ENCODE measurements around the gene CNOT4. TPM values are rescaled to one million over a fixed set of nuclear protein-coding genes. Genes with fewer than 3 reads are reported as not detected.

CNOT4 gene
- 10 to 100 TPM; 19.0 to 44.7 TPM for total RNA-seq

GRCh38 chr7:135509839-135510591 is at the start of gene CNOT4:
CNOT4 (minus strand) TSS chr7:135510102; CDS start chr7:135438331, 71,771 bp downstream.
- H3K27me3 ChIP-seq (replicated peaks; ENCODE audit: insufficient read depth), result no peaks in the 10 kb centered on the region
- H3K4me3 ChIP-seq, result peak within 1 kb of the TSS; percentile 62 to 76
- peak within 1 kb of the TSS; percentile 92 to 93 for H3K27ac ChIP-seq
- no peaks in the 10 kb centered on the region for H3K4me1 ChIP-seq (replicated peaks)
- under 1% methylated on average over 55 of the region's 55 CpGs for WGBS
- TF ChIP-seq CTCF (IDR thresholded peaks at IDR 0.05) (no peak), POLR2AphosphoS5 (IDR thresholded peaks at IDR 0.05) (peak; percentile 88), POLR2A (IDR thresholded peaks at IDR 0.05) (peak; percentile 76)
- intact Hi-C loops (cut with DNase I), result loop anchor here (5.0 kb wide), 1 partner anchor 223 kb away; no protein-coding TSS in a partner anchor
- peak; percentile 94 for DNase-seq (ENCODE audit: low spot score)
- H3K36me3 ChIP-seq, result no peaks in the 10 kb centered on the region
- no peaks in the 10 kb centered on the region for H3K9me3 ChIP-seq

GRCh38 chr7:135558881-135559280 is 49.0 kb upstream of the CNOT4 start:
- 53% methylated on average over 5 of the region's 5 CpGs for WGBS
- intact Hi-C loops (cut with DNase I), result loop anchor here (2.0 kb wide), 1 partner anchor 274 kb away; no protein-coding TSS in a partner anchor
- Histone ChIP-seq H3K27ac (peak overlapping the region; percentile 83 to 96), H3K36me3 (no peaks in the 10 kb centered on the region), H3K27me3 (replicated peaks; ENCODE audit: insufficient read depth) (no peaks in the 10 kb centered on the region), H3K4me1 (replicated peaks) (no peaks in the 10 kb centered on the region), H3K4me3 (peak overlapping the region; percentile 59 to 78), H3K9me3 (no peaks in the 10 kb centered on the region)
- TF ChIP-seq CTCF (IDR thresholded peaks at IDR 0.05), result no peak
- TF ChIP-seq POLR2AphosphoS5 (IDR thresholded peaks at IDR 0.05), result no peak
- TF ChIP-seq POLR2A (IDR thresholded peaks at IDR 0.05), result no peak
- no peak for DNase-seq (ENCODE audit: low spot score)

GRCh38 chr7:135558337-135558767 is 48.5 kb upstream of the CNOT4 start:
- Histone ChIP-seq H3K4me3 (peak overlapping the region; percentile 59 to 78), H3K9me3 (no peaks in the 10 kb centered on the region), H3K27ac (peak overlapping the region; percentile 83 to 96), H3K36me3 (no peaks in the 10 kb centered on the region), H3K4me1 (replicated peaks) (no peaks in the 10 kb centered on the region), H3K27me3 (replicated peaks; ENCODE audit: insufficient read depth) (no peaks in the 10 kb centered on the region)
- intact Hi-C loops (cut with DNase I), result loop anchor here (2.0 kb wide), 1 partner anchor 274 kb away; no protein-coding TSS in a partner anchor
- peak; percentile 40 for DNase-seq (ENCODE audit: low spot score)
- 0% methylated on average over 16 of the region's 16 CpGs for WGBS
- TF ChIP-seq POLR2AphosphoS5 (IDR thresholded peaks at IDR 0.05) (no peak), CTCF (IDR thresholded peaks at IDR 0.05) (peak; percentile 24 to 52 (median 50))

- intact Hi-C loops (cut with DNase I), result loop anchor here (2.0 kb wide), 1 partner anchor 273 kb away; no protein-coding TSS in a partner anchor
- Histone ChIP-seq H3K27me3 (replicated peaks; ENCODE audit: insufficient read depth) (no peaks in the 10 kb centered on the region), H3K9me3 (no peaks in the 10 kb centered on the region), H3K27ac (peak within 1 kb of the TSS; percentile 83 to 96), H3K36me3 (no peaks in the 10 kb centered on the region), H3K4me3 (peak within 1 kb of the TSS; percentile 59 to 78), H3K4me1 (replicated peaks) (no peaks in the 10 kb centered on the region)
- 2% methylated on average over 38 of the region's 38 CpGs for WGBS
- TF ChIP-seq POLR2AphosphoS5 (IDR thresholded peaks at IDR 0.05) (peak; percentile 69), POLR2A (IDR thresholded peaks at IDR 0.05) (peak; percentile 24), CTCF (IDR thresholded peaks at IDR 0.05) (peak in 2 of 4 experiments; percentile 30 to 45)
- DNase-seq (ENCODE audit: low spot score), result peak; percentile 44
Measured at GRCh38 chr7:135557455-135558336, 47.8 kb upstream of the CNOT4 start, which contains the start of gene NUP205. NUP205 (plus strand) TSS chr7:135557917; CDS start chr7:135557945, 28 bp downstream.

Data from prostate gland (tissue), 2 donors.